ENCODE results near the gene UBD.

GRCh38 chr6:29559524-29560287, at the start of gene UBD:
- no peak for TF ChIP-seq ZNF654 (tag by site-specific recombination; IDR thresholded peaks at IDR 0.05; ENCODE audit: low read depth)
- TF ChIP-seq TCF7L2 (IDR thresholded peaks at IDR 0.05; ENCODE audit: borderline replicate concordance, low read depth, low read length) = no peak
- TF ChIP-seq, protein P1, sequence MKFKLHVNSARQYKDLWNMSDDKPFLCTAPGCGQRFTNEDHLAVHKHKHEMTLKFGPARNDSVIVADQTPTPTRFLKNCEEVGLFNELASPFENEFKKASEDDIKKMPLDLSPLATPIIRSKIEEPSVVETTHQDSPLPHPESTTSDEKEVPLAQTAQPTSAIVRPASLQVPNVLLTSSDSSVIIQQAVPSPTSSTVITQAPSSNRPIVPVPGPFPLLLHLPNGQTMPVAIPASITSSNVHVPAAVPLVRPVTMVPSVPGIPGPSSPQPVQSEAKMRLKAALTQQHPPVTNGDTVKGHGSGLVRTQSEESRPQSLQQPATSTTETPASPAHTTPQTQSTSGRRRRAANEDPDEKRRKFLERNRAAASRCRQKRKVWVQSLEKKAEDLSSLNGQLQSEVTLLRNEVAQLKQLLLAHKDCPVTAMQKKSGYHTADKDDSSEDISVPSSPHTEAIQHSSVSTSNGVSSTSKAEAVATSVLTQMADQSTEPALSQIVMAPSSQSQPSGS (tag by site-specific recombination; IDR thresholded peaks at IDR 0.05; ENCODE audit: low read depth) = no peak
- TF ChIP-seq GFI1B (tag by site-specific recombination; IDR thresholded peaks at IDR 0.05) = no peak
- TF ChIP-seq, protein P2, sequence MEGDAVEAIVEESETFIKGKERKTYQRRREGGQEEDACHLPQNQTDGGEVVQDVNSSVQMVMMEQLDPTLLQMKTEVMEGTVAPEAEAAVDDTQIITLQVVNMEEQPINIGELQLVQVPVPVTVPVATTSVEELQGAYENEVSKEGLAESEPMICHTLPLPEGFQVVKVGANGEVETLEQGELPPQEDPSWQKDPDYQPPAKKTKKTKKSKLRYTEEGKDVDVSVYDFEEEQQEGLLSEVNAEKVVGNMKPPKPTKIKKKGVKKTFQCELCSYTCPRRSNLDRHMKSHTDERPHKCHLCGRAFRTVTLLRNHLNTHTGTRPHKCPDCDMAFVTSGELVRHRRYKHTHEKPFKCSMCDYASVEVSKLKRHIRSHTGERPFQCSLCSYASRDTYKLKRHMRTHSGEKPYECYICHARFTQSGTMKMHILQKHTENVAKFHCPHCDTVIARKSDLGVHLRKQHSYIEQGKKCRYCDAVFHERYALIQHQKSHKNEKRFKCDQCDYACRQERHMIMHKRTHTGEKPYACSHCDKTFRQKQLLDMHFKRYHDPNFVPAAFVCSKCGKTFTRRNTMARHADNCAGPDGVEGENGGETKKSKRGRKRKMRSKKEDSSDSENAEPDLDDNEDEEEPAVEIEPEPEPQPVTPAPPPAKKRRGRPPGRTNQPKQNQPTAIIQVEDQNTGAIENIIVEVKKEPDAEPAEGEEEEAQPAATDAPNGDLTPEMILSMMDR (tag by site-specific recombination; IDR thresholded peaks at IDR 0.05) = no peak
- no peak for TF ChIP-seq ZNF585B (tag by site-specific recombination; IDR thresholded peaks at IDR 0.05)

Data from HEK293 (cell line).